ENCODE measurements around the gene CARHSP1.
A peak's percentile ranks its signal among the peaks of the same experiment; 100 is the strongest.
"Not testable (repeated sequence)": the region's sequence is repeated elsewhere in the genome, so short reads cannot be mapped to it uniquely, and the experiment has no call there.

The CARHSP1 gene

DNA sequence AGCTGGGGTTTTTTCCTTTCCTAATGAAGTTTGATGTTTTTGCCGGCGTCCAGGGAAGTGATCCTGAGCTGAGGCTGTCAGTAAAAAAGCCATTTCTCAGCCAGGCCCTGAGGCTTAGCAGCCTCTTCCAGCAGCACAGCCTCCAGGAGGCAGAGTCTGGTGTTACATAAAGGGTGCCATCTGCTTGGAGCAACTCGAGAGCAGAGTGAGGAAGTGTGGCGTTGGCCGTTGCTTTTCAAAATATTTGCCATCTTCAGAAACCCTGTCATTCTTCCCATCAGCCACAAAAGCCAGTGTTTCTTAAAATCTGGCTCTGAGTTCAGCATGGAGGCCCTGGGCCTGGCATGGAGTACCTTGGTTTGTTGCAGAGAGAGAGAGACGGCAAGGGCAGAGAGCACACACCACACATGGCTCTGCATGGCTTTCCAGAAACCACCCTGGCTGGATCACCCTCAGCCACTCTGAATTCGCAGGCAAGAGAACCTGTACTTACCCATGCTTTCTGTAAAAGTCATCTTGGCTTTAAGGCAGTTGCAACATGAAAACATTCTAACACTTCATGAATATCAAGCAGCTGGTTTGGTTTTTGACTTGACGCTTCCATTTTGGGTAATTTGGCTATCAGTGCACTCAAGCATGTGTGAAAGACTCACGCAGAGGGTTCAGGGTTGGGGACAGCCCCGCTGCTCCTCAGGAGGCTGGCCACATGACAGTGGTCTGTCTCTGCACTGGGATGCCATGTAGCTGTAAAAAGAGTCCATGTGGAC is 50.1 kb downstream of the CARHSP1 start:
- peaks cover 29% of the 10 kb centered on the region for H3K4me1 Mint-ChIP-seq
- no peaks in the 10 kb centered on the region for H3K9me3 Mint-ChIP-seq
- DNase-seq (no peak), ATAC-seq (no peak)
- peaks cover 67% of the 10 kb centered on the region for H3K36me3 Mint-ChIP-seq (ENCODE audit: low read depth)
- H3K27ac Mint-ChIP-seq, result no peak overlapping the region
- H3K27me3 Mint-ChIP-seq, result no peaks in the 10 kb centered on the region
- H3K4me3 Mint-ChIP-seq, result no peak overlapping the region

DNA sequence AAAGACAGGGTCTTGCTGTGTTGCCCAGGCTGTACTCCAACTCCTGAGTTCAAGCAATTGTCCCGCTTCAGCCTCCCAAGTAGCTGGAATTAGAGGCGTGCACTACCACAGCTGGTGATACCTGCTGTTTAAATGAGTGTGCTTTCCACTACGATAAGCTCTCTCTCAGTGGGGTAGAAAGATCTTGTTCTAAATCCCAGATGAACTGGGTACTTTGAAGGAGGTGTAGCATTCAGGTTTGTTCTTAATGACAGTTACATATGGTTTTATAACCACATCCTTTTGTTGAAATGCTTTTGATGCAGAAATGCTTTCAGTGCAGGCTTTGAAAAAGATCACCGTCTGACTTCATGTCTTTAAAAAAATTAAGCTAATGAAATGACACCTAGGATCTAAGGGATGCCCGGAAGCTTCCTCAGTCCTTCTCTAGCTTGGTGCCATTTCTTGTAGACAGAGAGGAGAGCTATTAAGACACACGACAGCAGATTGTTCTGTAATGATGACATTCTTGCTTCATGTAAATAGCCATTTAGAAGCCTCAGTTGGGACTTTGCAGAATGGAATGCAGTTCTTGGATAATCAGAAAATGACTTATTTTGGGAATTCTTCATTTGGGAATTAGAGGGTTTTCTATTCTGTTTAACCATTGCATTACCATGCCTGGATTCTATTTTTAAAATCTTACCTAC is 51.7 kb downstream of the CARHSP1 start:
- Mint-ChIP-seq H3K4me1 (peaks cover 33% of the 10 kb centered on the region), H3K27me3 (no peaks in the 10 kb centered on the region), H3K27ac (peak overlapping the region; percentile 20), H3K4me3 (no peak overlapping the region), H3K9me3 (no peaks in the 10 kb centered on the region), H3K36me3 (ENCODE audit: low read depth) (peaks cover 70% of the 10 kb centered on the region)
- ATAC-seq, result no peak
- no peak for DNase-seq

DNA sequence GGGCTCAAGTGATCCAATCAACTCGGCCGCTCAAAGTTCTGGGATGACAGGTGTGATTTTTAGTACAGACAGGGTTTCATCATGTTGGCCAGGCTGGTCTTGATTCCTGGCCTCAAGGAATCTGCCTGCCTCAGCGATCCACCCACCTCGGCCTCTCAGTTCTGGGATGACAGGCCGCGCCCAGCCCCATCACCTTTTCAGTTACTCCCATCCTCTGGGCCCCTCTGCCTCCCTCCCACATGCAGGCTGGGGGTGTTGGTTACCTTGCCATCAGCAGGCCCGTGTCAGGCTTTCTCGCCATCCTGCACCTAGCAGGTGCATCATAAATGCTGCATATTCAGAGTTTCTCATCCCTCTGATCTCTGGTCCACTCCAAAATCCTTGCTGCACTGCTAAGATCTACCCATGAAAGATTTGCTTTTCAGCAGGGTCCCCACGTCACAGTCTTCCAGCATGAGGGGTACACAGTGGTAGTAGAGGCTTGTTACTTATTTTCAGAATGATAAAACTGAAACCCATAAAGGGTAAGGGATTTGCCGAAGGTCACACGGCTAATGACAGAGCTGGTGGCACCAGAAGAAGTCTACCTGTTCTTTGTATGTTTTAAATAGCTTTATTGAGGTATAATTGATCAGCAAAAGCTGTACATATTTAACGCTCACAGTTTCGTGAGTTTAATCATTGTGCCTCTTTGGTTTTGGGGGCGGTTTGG is 54.6 kb downstream of the CARHSP1 start:
- no peaks in the 10 kb centered on the region for H3K27me3 Mint-ChIP-seq
- H3K4me3 Mint-ChIP-seq, result no peak overlapping the region
- DNase-seq (no peak), ATAC-seq (peak; percentile 74)
- H3K9me3 Mint-ChIP-seq, result no peaks in the 10 kb centered on the region
- peak overlapping the region; percentile 68 for H3K27ac Mint-ChIP-seq
- H3K36me3 Mint-ChIP-seq (ENCODE audit: low read depth), result peaks cover 70% of the 10 kb centered on the region
- H3K4me1 Mint-ChIP-seq, result peaks cover 32% of the 10 kb centered on the region

DNA sequence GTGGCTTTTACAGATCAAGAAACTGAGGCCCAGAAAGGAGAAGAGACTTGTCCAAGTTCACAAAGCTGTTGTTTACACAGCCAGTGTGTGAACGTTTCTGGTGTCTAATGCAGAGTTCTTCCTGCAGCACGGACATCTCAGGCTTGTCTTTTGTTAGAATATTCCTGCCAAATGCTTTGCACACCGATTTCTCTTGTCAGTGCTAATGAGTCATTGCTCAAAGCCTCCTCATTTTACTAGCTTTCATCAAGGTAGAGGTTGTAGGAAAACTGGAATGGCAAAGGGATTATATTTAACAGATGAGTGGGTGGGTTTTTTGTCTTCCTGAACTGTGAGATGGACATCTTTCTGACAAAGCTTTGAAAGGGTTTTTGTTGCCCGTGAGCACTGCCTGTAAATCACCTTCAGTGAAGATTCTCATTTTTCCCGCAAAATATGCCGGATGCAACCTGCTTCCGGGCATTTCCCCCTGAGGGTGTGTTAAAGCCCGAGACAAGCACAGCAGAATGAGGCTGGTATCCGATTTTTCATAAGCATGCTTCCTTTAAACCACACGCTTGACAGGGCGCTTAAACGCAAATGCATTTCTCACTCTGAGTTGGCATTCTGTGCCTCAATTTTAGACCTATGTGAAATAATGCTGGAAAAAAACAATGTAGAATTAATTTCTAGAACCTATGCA is 56.5 kb downstream of the CARHSP1 start:
- H3K27ac Mint-ChIP-seq, result no peak overlapping the region
- ATAC-seq (no peak), DNase-seq (no peak)
- no peaks in the 10 kb centered on the region for H3K9me3 Mint-ChIP-seq
- peaks cover 28% of the 10 kb centered on the region for H3K4me1 Mint-ChIP-seq
- no peaks in the 10 kb centered on the region for H3K27me3 Mint-ChIP-seq
- peaks cover 78% of the 10 kb centered on the region for H3K36me3 Mint-ChIP-seq (ENCODE audit: low read depth)
- no peak overlapping the region for H3K4me3 Mint-ChIP-seq

DNA sequence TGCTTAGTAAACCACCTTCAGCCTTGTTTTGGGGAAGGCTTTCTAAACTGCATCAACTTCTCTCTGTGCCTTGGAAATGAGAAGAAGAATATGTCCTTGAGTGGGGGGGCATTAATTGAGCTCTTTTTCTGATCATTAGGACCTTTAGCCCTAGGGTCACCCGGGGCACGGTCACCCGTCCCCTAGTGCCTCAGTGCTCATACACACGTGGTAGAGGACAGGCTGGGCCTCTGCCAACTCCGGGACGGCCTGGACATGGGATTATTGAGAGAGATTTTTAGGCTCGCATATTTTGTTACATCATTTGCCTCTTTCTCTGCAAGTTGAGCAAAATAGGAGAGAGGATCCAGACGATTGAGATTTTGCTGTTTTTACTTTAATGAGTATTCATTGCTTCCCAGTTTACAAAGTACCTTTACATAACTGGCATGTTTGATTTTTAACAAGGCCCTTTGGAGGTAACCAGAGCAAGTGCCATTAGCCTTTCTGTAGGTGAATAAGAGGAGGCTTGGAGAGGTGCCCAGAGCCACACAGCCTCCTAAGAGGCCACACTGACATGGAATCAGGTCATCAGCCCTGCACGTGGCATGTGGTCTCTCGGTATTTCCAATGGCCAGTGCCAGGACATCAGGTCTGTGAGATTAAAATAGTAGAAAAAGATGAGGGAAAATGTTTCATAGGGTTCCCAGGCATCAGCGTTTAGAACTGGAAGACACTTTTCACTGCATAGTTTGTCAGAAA is 60.0 kb downstream of the CARHSP1 start:
- no peak for ATAC-seq
- no peaks in the 10 kb centered on the region for H3K9me3 Mint-ChIP-seq
- H3K36me3 Mint-ChIP-seq (ENCODE audit: low read depth), result peaks cover 76% of the 10 kb centered on the region
- no peaks in the 10 kb centered on the region for H3K27me3 Mint-ChIP-seq
- no peak overlapping the region for H3K27ac Mint-ChIP-seq
- peaks cover 9% of the 10 kb centered on the region for H3K4me1 Mint-ChIP-seq
- H3K4me3 Mint-ChIP-seq, result no peak overlapping the region
- DNase-seq, result no peak

DNA sequence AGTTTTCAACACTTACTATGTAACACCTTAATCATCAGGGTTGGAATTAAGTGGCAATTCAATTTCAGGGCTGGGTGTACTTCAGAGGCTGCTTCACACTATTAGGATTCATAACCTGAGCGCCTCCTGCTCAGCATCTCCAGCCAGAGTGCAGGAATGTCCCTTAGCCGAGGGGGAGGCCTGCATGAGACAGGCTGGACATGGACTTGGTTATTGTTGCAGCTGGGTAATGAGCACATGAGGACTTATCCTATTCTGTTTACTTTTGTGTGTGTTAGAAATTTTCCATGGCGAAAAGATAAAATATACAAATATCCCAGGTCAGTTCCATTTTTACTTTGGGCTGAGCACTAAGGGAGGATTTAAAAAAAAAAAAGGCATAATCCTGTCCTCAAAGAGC is 60.8 kb downstream of the CARHSP1 start:
- ATAC-seq, result no peak
- Mint-ChIP-seq H3K4me3 (no peak overlapping the region), H3K9me3 (no peaks in the 10 kb centered on the region)

DNA sequence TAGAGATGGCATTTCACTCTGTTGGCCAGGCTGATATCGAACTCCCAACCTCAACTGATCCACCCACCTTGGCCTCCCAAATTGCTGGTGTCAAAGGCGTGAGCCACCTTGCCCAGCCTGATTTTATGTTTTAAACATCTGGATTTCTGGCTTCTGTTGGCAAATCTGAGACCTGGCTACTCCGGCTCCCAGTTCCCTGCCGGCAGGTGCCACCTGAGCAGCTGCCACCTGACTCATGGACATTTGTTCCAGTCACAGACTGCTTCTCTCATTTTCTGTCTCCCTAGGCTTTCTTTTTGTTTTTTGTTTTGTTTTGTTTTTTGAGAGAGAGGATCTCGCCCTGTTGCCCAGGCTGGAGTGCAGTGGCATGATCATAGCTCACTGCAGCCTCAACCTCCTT is 61.6 kb downstream of the CARHSP1 start:
- peaks cover 2% of the 10 kb centered on the region for H3K4me1 Mint-ChIP-seq
- ATAC-seq (no peak), DNase-seq (no peak)
- no peak overlapping the region for H3K27ac Mint-ChIP-seq
- H3K4me3 Mint-ChIP-seq, result no peak overlapping the region
- H3K36me3 Mint-ChIP-seq (ENCODE audit: low read depth), result peaks cover 74% of the 10 kb centered on the region
- no peaks in the 10 kb centered on the region for H3K27me3 Mint-ChIP-seq
- H3K9me3 Mint-ChIP-seq, result no peaks in the 10 kb centered on the region

More for the DNA sequence above, 60.8 kb downstream of the CARHSP1 start:
- no peak overlapping the region for H3K27ac Mint-ChIP-seq
- no peaks in the 10 kb centered on the region for H3K27me3 Mint-ChIP-seq
- DNase-seq, result no peak
- H3K36me3 Mint-ChIP-seq (ENCODE audit: low read depth), result peaks cover 75% of the 10 kb centered on the region
- H3K4me1 Mint-ChIP-seq, result peaks cover 4% of the 10 kb centered on the region

DNA sequence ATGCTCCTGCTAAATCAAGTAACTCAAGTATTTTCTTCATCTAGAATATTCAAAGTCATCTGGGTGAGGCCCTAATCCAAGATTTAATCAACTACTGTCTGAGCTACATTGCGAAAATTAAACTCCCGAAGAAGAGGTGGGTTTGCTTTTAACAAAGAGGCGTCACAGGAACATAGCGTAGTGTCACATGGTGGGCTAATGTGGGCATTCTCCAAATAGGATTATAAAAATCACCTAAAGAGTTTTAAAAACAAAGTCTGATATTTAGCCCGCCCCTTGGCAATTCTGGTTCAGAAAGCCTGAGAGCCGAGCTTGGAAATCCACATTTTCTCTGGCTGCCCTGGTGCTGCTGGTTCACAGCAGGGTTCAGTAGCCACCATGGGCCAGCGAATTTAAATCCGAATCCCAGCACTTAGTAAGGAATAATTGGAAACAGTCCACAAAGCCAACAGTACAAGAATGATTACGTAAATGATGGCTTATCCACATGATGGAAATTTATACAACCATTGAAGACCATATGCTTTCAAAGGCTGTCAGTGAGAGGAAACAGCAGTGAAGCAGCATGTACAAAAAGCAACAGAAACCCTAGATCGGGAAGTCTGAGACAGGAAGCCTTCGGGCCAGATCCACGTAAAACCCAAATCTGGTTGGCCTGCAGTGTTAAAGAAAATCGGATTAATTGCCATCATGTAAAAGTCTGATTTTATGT is 62.4 kb downstream of the CARHSP1 start:
- DNase-seq (no peak), ATAC-seq (no peak)
- peaks cover 73% of the 10 kb centered on the region for H3K36me3 Mint-ChIP-seq (ENCODE audit: low read depth)
- peaks cover 2% of the 10 kb centered on the region for H3K4me1 Mint-ChIP-seq
- H3K4me3 Mint-ChIP-seq, result no peak overlapping the region
- H3K27ac Mint-ChIP-seq, result no peak overlapping the region
- H3K27me3 Mint-ChIP-seq, result no peaks in the 10 kb centered on the region
- no peaks in the 10 kb centered on the region for H3K9me3 Mint-ChIP-seq

DNA sequence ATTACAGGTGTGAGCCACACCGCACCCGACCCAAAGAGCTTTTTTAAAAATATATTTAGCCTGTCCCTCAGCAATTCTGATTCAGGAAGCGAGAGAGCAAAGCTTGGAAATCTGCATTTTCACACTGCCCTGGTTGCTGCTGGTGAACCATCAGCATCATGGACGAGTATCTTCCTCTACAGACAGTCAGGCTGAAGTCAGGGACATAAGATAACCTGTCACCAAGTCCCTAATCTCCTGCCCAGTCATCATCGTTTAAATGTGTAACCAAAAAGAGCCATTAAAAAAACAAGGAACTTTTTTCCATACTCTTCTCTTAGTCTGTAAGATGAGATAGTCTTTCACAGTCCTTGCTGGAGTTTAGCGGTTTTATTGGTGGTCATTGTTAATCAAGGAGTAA is 64.5 kb downstream of the CARHSP1 start:
- H3K27ac Mint-ChIP-seq, result no peak overlapping the region
- H3K36me3 Mint-ChIP-seq (ENCODE audit: low read depth), result peaks cover 64% of the 10 kb centered on the region
- no peak for ATAC-seq

DNA sequence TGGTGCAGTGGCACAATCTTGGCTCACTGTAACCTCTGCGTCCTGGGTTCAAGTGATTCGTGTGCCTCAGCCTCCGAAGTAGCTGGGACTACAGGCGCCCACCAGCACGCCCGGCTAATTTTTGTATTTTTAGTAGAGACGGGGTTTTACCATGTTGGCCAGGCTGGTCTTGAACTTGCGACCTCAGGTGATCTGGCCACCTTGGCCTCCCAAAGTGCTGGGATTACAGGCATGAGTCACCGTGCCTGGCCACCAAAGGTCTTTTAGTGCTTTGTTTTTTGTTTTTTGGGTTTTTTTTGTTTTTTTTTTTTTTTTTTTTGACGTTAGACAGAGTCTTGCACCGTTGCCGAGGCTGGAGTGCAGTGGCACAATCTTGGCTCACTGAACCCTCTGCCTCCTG is 65.1 kb downstream of the CARHSP1 start:
- not testable (repeated sequence) for H3K9me3 Mint-ChIP-seq
- peaks cover 18% of the 10 kb centered on the region for H3K4me1 Mint-ChIP-seq
- H3K36me3 Mint-ChIP-seq (ENCODE audit: low read depth), result peaks cover 63% of the 10 kb centered on the region

More for the DNA sequence above, 64.5 kb downstream of the CARHSP1 start:
- Mint-ChIP-seq H3K27me3 (no peaks in the 10 kb centered on the region), H3K4me3 (no peak overlapping the region), H3K9me3 (no peaks in the 10 kb centered on the region), H3K4me1 (peaks cover 14% of the 10 kb centered on the region)
- no peak for DNase-seq

More for the DNA sequence above, 65.1 kb downstream of the CARHSP1 start:
- DNase-seq, H3K27me3 Mint-ChIP-seq, H3K4me3 Mint-ChIP-seq, H3K27ac Mint-ChIP-seq, ATAC-seq: not testable (repeated sequence)
